ENCODE measurements around the gene MTUS2. TPM values are rescaled to one million over a fixed set of nuclear protein-coding genes. Genes with fewer than 3 reads are reported as not detected.

The MTUS2 gene
- total and polyA plus RNA-seq, 2 donors from 2014 or later = 0.06 to 0.22 TPM

DNA sequence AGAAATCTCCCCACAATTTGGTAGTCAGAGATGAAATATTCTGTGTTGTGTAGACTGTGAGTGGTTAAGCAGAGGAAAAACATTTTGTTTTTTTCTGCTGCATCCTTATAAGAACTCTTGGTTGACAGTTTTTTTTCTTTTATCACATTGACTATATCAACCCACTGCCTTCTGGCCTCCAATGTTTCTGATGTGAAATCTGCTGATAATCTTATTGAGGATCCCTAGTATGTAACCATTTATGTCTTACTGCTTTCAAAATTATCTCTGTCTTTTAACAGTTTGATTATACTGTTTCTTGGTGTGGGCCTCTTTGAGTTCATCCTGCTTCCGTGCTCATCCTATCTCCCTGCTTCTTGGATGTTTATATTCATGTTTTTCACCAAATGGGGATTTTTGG is 316.9 kb downstream of the MTUS2 start:
- FAIRE-seq (no peak), DNase-seq (no peak)
- Histone ChIP-seq H3K9ac (ENCODE audit: low read length in 3 of 3) (no peak overlapping the region), H3K4me1 (ENCODE audit: control insufficient read depth in 2 of 3, insufficient read depth in 2 of 3, low read depth in 1 of 3, low read length in 3 of 3) (no peaks in the 10 kb centered on the region), H3K27me3 (ENCODE audit: control insufficient read depth, insufficient read depth, low read length) (no peaks in the 10 kb centered on the region), H3K4me3 (ENCODE audit: low read length in 3 of 3) (no peak overlapping the region), H3K9me3 (ENCODE audit: control insufficient read depth in 2 of 3, insufficient read depth in 1 of 3, low read length in 3 of 3) (no peaks in the 10 kb centered on the region), H3K27ac (ENCODE audit: low read depth in 2 of 2, low read length in 2 of 2) (no peak overlapping the region), H3K36me3 (ENCODE audit: control insufficient read depth in 2 of 3, insufficient read depth in 3 of 3, low read length in 3 of 3) (no peaks in the 10 kb centered on the region)
- TF ChIP-seq, protein P1, sequence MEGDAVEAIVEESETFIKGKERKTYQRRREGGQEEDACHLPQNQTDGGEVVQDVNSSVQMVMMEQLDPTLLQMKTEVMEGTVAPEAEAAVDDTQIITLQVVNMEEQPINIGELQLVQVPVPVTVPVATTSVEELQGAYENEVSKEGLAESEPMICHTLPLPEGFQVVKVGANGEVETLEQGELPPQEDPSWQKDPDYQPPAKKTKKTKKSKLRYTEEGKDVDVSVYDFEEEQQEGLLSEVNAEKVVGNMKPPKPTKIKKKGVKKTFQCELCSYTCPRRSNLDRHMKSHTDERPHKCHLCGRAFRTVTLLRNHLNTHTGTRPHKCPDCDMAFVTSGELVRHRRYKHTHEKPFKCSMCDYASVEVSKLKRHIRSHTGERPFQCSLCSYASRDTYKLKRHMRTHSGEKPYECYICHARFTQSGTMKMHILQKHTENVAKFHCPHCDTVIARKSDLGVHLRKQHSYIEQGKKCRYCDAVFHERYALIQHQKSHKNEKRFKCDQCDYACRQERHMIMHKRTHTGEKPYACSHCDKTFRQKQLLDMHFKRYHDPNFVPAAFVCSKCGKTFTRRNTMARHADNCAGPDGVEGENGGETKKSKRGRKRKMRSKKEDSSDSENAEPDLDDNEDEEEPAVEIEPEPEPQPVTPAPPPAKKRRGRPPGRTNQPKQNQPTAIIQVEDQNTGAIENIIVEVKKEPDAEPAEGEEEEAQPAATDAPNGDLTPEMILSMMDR (IDR thresholded peaks at IDR 0.05; ENCODE audit: borderline replicate concordance, extremely low read depth, insufficient read depth) = no peak
- intact Hi-C loops (cut with DNase I) = no loop called here

DNA sequence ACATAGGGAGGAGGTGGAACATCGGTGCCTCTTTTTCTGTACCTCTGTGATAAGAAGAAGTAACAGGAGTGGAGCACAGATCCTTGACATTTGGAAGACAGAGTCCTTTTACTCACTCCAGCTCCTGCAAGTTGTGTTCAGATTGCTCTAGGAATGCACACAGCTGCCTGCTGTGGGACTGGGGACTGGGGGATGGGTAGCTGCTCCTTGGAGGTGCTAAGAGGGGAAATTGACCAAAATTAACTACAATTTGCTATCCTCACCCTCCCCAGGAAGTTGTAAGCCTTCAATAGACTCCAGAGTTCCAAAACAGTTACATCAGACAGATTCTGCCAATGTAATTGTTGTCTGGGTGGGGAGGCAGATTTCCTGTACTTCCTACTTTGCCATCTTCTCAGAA is 317.9 kb downstream of the MTUS2 start:
- no peaks in the 10 kb centered on the region for H3K27me3 ChIP-seq (ENCODE audit: control insufficient read depth, insufficient read depth, low read length)
- no peaks in the 10 kb centered on the region for H3K9me3 ChIP-seq (ENCODE audit: control insufficient read depth in 2 of 3, insufficient read depth in 1 of 3, low read length in 3 of 3)
- no peaks in the 10 kb centered on the region for H3K36me3 ChIP-seq (ENCODE audit: control insufficient read depth in 2 of 3, insufficient read depth in 3 of 3, low read length in 3 of 3)
- FAIRE-seq (no peak), DNase-seq (no peak)
- intact Hi-C loops (cut with DNase I) = no loop called here
- H3K27ac ChIP-seq (ENCODE audit: low read depth in 2 of 2, low read length in 2 of 2) = no peak overlapping the region
- H3K9ac ChIP-seq (ENCODE audit: low read length in 3 of 3) = no peak overlapping the region
- no peaks in the 10 kb centered on the region for H3K4me1 ChIP-seq (ENCODE audit: control insufficient read depth in 2 of 3, insufficient read depth in 2 of 3, low read depth in 1 of 3, low read length in 3 of 3)
- TF ChIP-seq, protein P1 (IDR thresholded peaks at IDR 0.05; ENCODE audit: borderline replicate concordance, extremely low read depth, insufficient read depth) = no peak
- H3K4me3 ChIP-seq (ENCODE audit: low read length in 3 of 3) = no peak overlapping the region

DNA sequence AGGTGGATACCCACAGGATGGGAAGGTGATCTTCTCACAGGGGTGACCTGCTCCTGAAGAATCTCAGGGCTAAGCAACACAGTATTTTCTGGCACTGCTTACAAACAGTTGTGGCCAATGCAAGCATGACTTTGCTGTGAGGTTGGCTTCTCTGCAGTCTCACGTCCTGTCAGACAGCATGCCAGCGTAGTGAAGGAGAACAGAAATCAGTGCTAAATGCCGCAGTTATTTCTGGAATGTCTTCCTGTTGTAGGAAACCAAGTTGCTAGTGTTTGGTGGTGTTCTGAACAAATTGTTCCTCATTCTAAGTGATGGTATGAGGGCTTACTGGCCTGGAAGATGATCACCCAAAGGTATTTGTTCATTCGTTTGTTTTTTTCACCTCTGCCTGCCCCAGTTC is 320.1 kb downstream of the MTUS2 start:
- Histone ChIP-seq H3K9ac (ENCODE audit: low read length in 3 of 3) (no peak overlapping the region), H3K27ac (ENCODE audit: low read depth in 2 of 2, low read length in 2 of 2) (no peak overlapping the region), H3K36me3 (ENCODE audit: control insufficient read depth in 2 of 3, insufficient read depth in 3 of 3, low read length in 3 of 3) (no peaks in the 10 kb centered on the region), H3K9me3 (ENCODE audit: control insufficient read depth in 2 of 3, insufficient read depth in 1 of 3, low read length in 3 of 3) (no peaks in the 10 kb centered on the region), H3K4me1 (ENCODE audit: control insufficient read depth in 2 of 3, insufficient read depth in 2 of 3, low read depth in 1 of 3, low read length in 3 of 3) (no peaks in the 10 kb centered on the region), H3K27me3 (ENCODE audit: control insufficient read depth, insufficient read depth, low read length) (no peaks in the 10 kb centered on the region), H3K4me3 (ENCODE audit: low read length in 3 of 3) (no peak overlapping the region)
- intact Hi-C loops (cut with DNase I) = no loop called here
- DNase-seq = peak in 3 of 5 donors; percentile 25 to 51 (median 45)
- no peak for FAIRE-seq
- TF ChIP-seq, protein P1 (IDR thresholded peaks at IDR 0.05; ENCODE audit: borderline replicate concordance, extremely low read depth, insufficient read depth) = no peak

- DNase-seq (peak in 1 of 5 donors; percentile 15), FAIRE-seq (no peak)
- H3K36me3 ChIP-seq (ENCODE audit: control insufficient read depth in 2 of 3, insufficient read depth in 3 of 3, low read length in 3 of 3) = no peaks in the 10 kb centered on the region
- TF ChIP-seq, protein P1 (IDR thresholded peaks at IDR 0.05; ENCODE audit: borderline replicate concordance, extremely low read depth, insufficient read depth) = no peak
- no peak overlapping the region for H3K27ac ChIP-seq (ENCODE audit: low read depth in 2 of 2, low read length in 2 of 2)
- intact Hi-C loops (cut with DNase I) = no loop called here
- no peak overlapping the region for H3K9ac ChIP-seq (ENCODE audit: low read length in 3 of 3)
- H3K4me1 ChIP-seq (ENCODE audit: control insufficient read depth in 2 of 3, insufficient read depth in 2 of 3, low read depth in 1 of 3, low read length in 3 of 3) = no peaks in the 10 kb centered on the region
- H3K4me3 ChIP-seq (ENCODE audit: low read length in 3 of 3) = no peak overlapping the region
- H3K27me3 ChIP-seq (ENCODE audit: control insufficient read depth, insufficient read depth, low read length) = no peaks in the 10 kb centered on the region
- no peaks in the 10 kb centered on the region for H3K9me3 ChIP-seq (ENCODE audit: control insufficient read depth in 2 of 3, insufficient read depth in 1 of 3, low read length in 3 of 3)
These were observed 323.7 kb downstream of the MTUS2 start for GRCh38 chr13:29143847-29144246.

Measured in kidney (tissue), 14 donors.